Measurements from ENCODE around the gene SMIM9.
"Not testable (repeated sequence)": the region's sequence is repeated elsewhere in the genome, so short reads cannot be mapped to it uniquely, and the experiment has no call there.

Gene SMIM9

DNA sequence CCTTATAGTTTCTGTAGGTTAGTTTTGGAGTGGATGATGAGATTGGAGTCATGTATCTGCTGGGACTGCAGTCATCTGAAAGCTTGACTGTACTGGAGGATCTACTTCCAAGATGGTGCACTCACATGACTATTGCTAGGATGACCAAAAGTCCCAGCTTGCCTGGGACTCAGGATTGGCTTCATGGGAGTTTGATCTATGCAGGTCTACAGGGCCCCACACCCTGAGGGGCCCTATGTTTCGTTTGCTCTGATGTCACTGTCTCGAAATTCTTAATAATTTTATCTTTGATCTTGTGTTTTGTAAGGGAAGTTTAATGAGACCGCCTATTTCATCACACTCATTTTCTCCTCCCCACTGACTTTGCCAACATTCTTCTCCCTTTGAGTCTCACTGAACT is at the start of gene SMIM9:
TSS of gene SMIM9 (minus strand) at position 101 of the 400 bp plus-strand sequence. CDS start 3,806 bp downstream, outside the sequence.
- no peak for DNase-seq

DNA sequence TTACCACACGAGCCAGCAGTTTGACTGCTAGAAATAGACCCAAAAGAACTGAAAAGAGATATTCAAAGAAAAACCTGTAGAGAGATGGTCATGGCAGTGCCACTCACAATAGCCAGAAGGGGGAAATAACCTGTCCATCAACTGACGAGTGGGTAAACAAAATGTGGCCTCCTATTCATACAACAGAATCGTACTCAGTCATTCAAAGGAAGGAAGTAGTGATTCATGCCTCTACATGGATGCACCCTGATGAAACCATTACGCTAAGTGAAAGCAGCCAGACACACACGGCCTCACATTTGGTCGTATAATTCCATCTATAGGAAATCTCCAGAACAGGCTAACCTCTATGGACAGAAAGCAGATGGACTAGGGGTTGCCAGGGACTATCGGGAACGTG is 49.6 kb upstream of the SMIM9 start:
- DNase-seq = not testable (repeated sequence)

GRCh38 chrX:154873329-154873728 is 38.9 kb upstream of the SMIM9 start:
- DNase-seq = no peak

DNA sequence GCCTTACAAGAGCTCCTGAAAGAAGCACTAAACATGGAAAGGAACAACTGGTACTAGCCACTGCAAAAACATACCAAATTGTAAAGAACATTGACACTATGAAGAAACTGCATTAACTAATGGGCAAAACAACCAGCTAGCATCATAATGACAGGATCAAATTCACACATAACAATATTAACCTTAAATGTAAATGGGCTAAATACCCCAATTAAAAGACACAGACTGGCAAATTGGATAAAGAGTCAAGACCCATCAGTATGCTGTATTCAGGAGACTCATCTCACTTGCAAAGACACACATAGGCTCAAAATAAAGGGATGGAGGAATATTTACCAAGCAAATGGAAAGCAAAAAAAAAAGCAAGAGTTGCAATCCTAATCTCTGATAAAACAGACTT is 34.1 kb upstream of the SMIM9 start:
- not testable (repeated sequence) for DNase-seq

DNA sequence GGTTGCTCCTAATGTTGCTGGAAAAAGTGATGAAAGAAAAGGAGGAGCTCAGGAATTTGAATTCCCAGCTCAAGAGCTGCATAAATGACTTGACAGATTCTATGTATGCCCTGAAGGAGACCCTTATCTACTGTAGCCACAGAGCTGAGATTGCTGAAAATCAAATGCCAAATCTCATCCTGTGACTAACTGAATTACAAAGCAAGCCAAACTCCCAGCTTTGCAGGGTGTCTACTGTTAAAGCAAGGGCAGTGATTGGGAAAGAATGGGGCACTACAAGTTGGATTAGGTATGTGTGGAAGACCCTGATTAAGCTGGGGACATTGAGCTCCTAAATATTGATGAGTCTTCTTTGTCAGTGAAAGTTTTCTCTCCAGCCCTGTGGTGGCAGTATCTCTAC is 20.8 kb upstream of the SMIM9 start:
- no peak for DNase-seq

DNA sequence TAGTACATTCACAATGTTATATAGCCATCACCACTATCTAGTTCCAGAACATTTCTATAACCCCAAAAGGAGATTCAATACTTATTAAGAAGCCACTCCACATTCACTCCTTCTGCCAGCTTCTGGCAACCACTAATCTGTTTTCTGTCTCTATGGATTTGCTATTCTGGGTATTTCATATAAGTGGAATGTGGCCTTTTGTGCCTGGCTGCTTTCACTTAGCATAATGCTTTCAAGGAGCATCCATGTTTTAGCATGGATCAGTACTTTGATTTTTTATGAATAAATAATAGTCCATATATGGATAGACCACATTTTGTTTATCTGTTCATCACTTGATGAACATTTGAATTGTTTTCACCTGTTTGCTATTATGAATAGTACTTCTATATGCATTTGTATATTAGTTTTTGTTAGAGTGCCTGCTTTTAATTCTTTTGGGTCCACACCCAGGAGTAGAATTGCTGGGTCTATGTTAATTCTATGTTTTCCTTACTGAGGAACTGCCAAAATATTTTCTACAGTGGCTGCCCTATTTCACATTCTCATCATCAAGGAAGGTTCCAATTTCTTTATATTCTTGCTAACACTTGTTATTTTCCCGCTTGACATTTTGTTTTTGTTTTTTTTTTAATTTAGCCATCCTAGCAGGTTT is 16.6 kb upstream of the SMIM9 start:
- no peak for DNase-seq

DNA sequence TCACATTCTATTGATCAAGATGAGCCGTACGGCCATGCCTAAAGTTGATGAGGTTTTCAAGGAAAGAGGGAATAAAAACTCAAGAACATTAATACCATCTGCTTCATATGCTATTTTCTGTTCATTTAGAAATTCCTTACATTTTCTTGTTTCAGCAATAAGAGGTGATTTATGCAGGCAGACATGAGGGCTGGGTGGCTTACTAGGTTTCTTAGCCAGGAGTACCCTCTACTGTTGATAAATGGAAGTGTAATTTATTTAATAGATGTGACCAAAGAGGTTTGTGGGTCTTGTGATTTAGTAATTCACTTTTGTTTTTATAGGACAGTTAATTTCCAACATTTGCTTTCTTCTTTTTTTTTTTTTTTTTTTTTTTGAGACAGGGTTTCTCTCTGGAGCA is 6.4 kb upstream of the SMIM9 start:
- no peak for DNase-seq

DNA sequence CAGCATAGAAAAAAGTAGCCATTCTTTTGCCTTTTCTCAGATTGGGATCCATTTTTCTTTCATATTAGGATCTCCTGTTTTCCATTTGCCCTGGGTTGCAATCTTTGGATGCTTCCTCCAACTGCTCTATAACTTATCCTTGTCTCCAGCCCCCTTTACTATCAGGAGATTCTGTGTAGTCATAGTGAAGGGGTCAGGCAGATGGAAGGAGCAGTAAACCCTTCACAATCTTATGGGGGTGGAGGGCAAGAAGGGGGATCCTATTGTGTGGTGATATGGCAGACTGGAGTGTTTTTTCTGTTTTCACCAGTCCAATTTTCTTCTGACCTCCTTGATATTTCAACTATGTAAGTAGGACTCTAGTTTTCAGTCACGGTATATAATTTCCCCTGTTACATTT is 1.7 kb upstream of the SMIM9 start:
- DNase-seq = no peak

DNA sequence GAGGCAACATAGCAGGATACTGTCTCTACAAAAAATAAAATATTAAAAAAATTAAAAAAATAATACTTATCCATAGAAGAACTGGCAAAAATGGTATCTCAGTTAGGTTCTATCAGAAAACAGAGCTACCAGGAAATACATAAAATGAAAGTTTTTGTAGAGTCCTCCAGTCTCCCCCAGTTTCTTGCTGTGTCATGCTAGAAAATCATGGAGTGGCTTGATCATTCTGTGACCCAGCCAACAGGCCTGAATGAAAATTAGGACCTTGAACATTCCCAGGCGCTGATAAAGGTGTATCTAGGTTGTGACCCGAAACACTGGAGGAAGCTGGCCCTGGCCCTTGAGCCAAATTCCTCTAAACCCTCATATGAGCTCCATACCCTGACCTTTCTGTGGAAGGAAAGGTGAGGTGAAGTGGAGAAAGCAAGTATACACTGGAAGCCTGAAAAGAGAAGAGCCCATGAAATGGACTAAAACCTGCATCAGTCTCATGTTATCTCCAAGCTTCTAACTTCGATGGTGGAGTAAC is 652 bp downstream of the SMIM9 start:
- DNase-seq = no peak

GRCh38 chrX:154829926-154830442 is 4.5 kb downstream of the SMIM9 start:
- DNase-seq = no peak

- DNase-seq = no peak
These were observed 5.3 kb downstream of the SMIM9 start for GRCh38 chrX:154829134-154829533.

DNA sequence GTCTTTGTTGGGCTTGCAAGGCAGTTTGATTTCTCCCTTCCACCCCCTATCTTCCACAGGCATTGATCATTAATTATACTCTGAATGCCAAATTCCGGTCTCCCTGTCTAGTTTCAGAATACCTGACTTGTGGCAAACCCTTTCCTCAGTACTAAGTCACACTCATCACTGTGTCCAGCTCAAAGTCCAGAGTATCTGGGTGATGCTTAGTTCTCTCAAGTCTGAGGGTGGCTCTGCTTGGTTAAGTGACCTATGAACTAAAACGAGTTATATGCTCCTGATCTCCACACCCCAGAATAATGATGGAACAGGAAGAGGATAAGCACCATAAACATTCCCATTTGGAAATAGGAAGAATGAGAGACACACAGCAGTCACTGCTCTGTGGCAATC is 6.5 kb downstream of the SMIM9 start:
- no peak for DNase-seq

GRCh38 chrX:154827194-154828015 is 7.1 kb downstream of the SMIM9 start:
- no peak for DNase-seq

DNA sequence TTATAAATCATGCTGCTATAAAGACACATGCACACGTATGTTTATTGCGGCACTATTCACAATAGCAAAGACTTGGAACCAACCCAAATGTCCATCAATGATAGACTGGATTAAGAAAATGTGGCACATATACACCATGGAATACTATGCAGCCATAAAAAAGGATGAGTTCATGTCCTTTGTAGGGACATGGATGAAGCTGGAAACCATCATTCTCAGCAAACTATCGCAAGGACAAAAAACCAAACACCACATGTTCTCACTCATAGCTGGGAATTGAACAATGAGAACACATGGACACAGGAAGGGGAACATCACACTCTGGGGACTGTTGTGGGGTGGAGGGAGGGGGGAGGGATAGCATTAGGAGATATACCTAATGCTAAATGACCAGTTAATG is 8.9 kb downstream of the SMIM9 start:
- not testable (repeated sequence) for DNase-seq

GRCh38 chrX:154824638-154825037 is 9.8 kb downstream of the SMIM9 start:
- no peak for DNase-seq

DNA sequence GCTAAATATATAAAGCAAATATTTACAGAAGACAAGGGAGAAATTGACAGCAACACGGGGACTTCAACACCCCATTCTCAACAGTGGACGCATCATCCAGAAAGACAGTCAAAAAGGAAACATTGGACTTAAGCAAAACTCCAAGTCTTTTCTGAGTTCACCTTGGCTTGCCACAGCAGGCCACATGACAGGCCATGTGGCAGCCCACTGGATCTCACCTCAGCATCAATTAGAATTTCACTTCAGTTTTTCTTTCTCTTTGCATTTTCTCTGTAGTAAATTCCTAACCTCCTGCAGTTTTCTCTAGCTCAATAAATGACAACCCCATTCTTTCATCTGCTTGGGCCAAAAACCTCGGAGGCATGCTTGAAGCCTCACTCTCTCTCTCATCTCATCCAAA is 12.4 kb downstream of the SMIM9 start:
- no peak for DNase-seq

GRCh38 chrX:154821523-154821922 is 12.9 kb downstream of the SMIM9 start:
- DNase-seq = no peak

GRCh38 chrX:154819771-154820341 is 14.6 kb downstream of the SMIM9 start:
- DNase-seq = no peak

GRCh38 chrX:154818916-154819770 is 15.3 kb downstream of the SMIM9 start:
- no peak for DNase-seq

GRCh38 chrX:154817048-154817618 is 17.3 kb downstream of the SMIM9 start:
- DNase-seq = not testable (repeated sequence)

DNA sequence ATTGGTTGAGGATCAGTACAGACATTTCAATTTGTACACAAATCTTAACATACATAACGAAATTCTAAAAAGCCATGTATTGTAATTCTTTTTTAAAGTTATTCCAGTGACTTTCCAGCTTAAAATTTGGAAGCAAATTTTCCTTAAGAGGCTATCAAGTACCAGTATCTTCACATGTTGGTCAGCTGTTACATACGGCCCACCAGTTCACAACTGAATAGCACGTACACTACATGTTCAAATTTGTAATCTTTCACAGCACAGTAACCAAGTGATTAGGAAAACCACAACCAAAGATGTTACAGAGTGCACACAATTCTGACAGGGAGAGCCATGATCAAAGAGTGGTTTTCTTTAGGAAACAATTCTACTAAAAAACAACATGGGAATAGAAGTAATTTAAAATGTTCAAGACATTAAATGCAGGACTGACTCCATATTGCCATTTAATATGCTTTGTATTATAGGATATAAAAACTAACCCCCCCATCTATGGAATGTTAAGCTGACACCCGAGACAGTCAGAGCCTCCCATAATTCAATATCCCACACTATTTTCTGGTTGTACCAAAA is 18.1 kb downstream of the SMIM9 start:
- DNase-seq = not testable (repeated sequence)

DNA sequence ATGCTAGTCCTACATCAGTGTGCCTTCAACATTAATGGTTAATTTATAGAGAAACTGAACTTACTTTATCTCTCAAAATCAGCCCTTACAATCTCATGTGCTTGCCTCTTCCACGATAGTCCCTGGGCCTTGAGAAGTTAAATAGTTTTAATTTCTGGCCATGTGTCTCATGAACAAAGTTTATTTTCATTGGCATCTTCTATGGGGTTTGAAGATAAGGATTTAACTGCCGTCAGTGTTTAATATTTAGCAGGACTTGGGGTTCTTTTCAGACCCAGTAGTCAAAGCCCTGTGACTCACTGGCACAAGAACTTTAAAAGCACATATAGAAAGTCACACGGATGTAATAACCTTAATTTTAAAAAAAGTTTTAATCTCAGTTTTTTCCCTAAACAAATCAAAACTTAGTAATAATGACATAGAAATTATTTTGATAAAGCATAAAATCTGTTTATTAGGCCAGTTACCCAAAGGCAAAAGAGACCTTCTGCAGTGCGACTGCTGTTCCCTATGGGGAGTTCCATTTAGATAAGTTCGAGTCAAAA is 19.1 kb downstream of the SMIM9 start:
- DNase-seq = no peak
